ENCODE data around the gene IQGAP1. TPM values are rescaled to one million over a fixed set of nuclear protein-coding genes. Genes with fewer than 3 reads are reported as not detected.
"Not testable (repeated sequence)": the region's sequence is repeated elsewhere in the genome, so short reads cannot be mapped to it uniquely, and the experiment has no call there.

Gene IQGAP1
- total RNA-seq, 1 experiment from 2014 or later: 113 TPM

- DNase-seq (ENCODE audit: low read depth, low spot score): no peak
- no peak for TF ChIP-seq MAX (IDR thresholded peaks at IDR 0.05)
- TF ChIP-seq CTCF (IDR thresholded peaks at IDR 0.05 in 2 of 3, conservative IDR thresholded peaks at IDR 0.05 in 1 of 3; ENCODE audit: borderline replicate concordance in 1 of 3, insufficient read depth in 1 of 3, low read depth in 2 of 3, low read length in 2 of 3): no peak
- TF ChIP-seq EZH2 (IDR thresholded peaks at IDR 0.05): no peak
- TF ChIP-seq SP1 (IDR thresholded peaks at IDR 0.05; ENCODE audit: low read depth): no peak
- TF ChIP-seq YY1 (IDR thresholded peaks at IDR 0.05; ENCODE audit: extremely low read depth, insufficient replicate concordance, low read depth, low read length): no peak
- TF ChIP-seq ZFX (IDR thresholded peaks at IDR 0.05): no peak
- TF ChIP-seq ELF1 (IDR thresholded peaks at IDR 0.05; ENCODE audit: borderline replicate concordance, low read depth): no peak
- TF ChIP-seq FOSL1 (IDR thresholded peaks at IDR 0.05; ENCODE audit: low read depth): no peak
- no peak for TF ChIP-seq CEBPB (IDR thresholded peaks at IDR 0.05; ENCODE audit: low read depth)
- TF ChIP-seq SRF (IDR thresholded peaks at IDR 0.05; ENCODE audit: low read depth): no peak
- no peak for TF ChIP-seq JUND (IDR thresholded peaks at IDR 0.05)
- no peak for TF ChIP-seq POLR2A (IDR thresholded peaks at IDR 0.05; ENCODE audit: borderline replicate concordance, extremely low read depth, insufficient read depth, insufficient read length)
- no peak for TF ChIP-seq ZBTB33 (IDR thresholded peaks at IDR 0.05; ENCODE audit: extremely low read depth, insufficient replicate concordance, low read length)
- no peak for TF ChIP-seq CBX3 (IDR thresholded peaks at IDR 0.05; ENCODE audit: low read depth)
- no peak for TF ChIP-seq TCF7L2 (IDR thresholded peaks at IDR 0.05; ENCODE audit: borderline replicate concordance, extremely low read depth, insufficient read depth, insufficient read length)
- no peak for TF ChIP-seq ATF3 (IDR thresholded peaks at IDR 0.05)
- POLR2A ChIA-PET: no interaction called here
- no peaks in the 10 kb centered on the region for H4K20me1 ChIP-seq (ENCODE audit: insufficient read depth)
- H3K9me2 ChIP-seq (ENCODE audit: insufficient read depth): no peaks in the 10 kb centered on the region
- intact Hi-C loops (cut with micrococcal nuclease): no loop called here
- RAD21 ChIA-PET (ENCODE audit: low non-redundant PET in 1 of 2, low total read pairs in 2 of 2, uncharacterized antibody in 2 of 2, unreplicated experiment in 2 of 2): interaction anchor here in 1 of 2 experiments (0.6 kb wide), 1 partner anchor 42 kb away, joined by 4 read pairs; no protein-coding TSS in a partner anchor
- no peaks in the 10 kb centered on the region for H3K79me2 ChIP-seq (ENCODE audit: insufficient read depth, low read length)
- no peak overlapping the region for H3K4me3 ChIP-seq (replicated peaks in 1 of 2; ENCODE audit: low read depth in 1 of 2, low read length in 2 of 2)
- no peak for ATAC-seq
- H3K4me1 ChIP-seq (ENCODE audit: control insufficient read depth in 1 of 2, insufficient read depth in 2 of 2, low read length in 2 of 2): no peaks in the 10 kb centered on the region
- no peak overlapping the region for H2AFZ ChIP-seq (ENCODE audit: low read depth, low read length, poor library complexity, severe bottlenecking)
- no peaks in the 10 kb centered on the region for H3K27me3 ChIP-seq (ENCODE audit: insufficient read depth, low read length)
- H3K4me2 ChIP-seq (ENCODE audit: low read length): no peak overlapping the region
- H3K9ac ChIP-seq (ENCODE audit: low read length): no peak overlapping the region
- BruUV-seq (replicated peaks): no TSS peak
- H3K36me3 ChIP-seq (ENCODE audit: control insufficient read depth in 1 of 2, insufficient read depth in 2 of 2, low read length in 2 of 2): no peaks in the 10 kb centered on the region
- CTCF ChIA-PET: no interaction called here
- H3K9me3 ChIP-seq (ENCODE audit: control insufficient read depth in 1 of 2, insufficient read depth in 1 of 2, low read depth in 1 of 2, low read length in 2 of 2): no peaks in the 10 kb centered on the region
- no peak overlapping the region for H3K27ac ChIP-seq (ENCODE audit: low read depth, low read length)
Observed at GRCh38 chr15:90345857-90346256, 42.2 kb upstream of the IQGAP1 start.

- H3K27me3 ChIP-seq (ENCODE audit: insufficient read depth, low read length); BruUV-seq (replicated peaks); H3K4me3 ChIP-seq (replicated peaks in 1 of 2; ENCODE audit: low read depth in 1 of 2, low read length in 2 of 2); H3K9me2 ChIP-seq (ENCODE audit: insufficient read depth); H4K20me1 ChIP-seq (ENCODE audit: insufficient read depth); H3K79me2 ChIP-seq (ENCODE audit: insufficient read depth, low read length); H3K36me3 ChIP-seq (ENCODE audit: control insufficient read depth in 1 of 2, insufficient read depth in 2 of 2, low read length in 2 of 2); ATAC-seq; H2AFZ ChIP-seq (ENCODE audit: low read depth, low read length, poor library complexity, severe bottlenecking); DNase-seq (ENCODE audit: low read depth, low spot score); POLR2A ChIA-PET; H3K4me2 ChIP-seq (ENCODE audit: low read length); H3K9ac ChIP-seq (ENCODE audit: low read length); RAD21 ChIA-PET (ENCODE audit: low non-redundant PET in 1 of 2, low total read pairs in 2 of 2, uncharacterized antibody in 2 of 2, unreplicated experiment in 2 of 2); H3K27ac ChIP-seq (ENCODE audit: low read depth, low read length); intact Hi-C loops (cut with micrococcal nuclease); H3K9me3 ChIP-seq (ENCODE audit: control insufficient read depth in 1 of 2, insufficient read depth in 1 of 2, low read depth in 1 of 2, low read length in 2 of 2); CTCF ChIA-PET; H3K4me1 ChIP-seq (ENCODE audit: control insufficient read depth in 1 of 2, insufficient read depth in 2 of 2, low read length in 2 of 2): not testable (repeated sequence)
Observed at GRCh38 chr15:90347431-90348065, 40.5 kb upstream of the IQGAP1 start.
